CD4-positive, alpha-beta T cell treated with Interleukin-4 for 1 hour (primary cell): Measurements from ENCODE around the gene GALNT6.
A peak's percentile ranks its signal among the peaks of the same experiment; 100 is the strongest.
"Not testable (repeated sequence)": the region's sequence is repeated elsewhere in the genome, so short reads cannot be mapped to it uniquely, and the experiment has no call there.

Source experiments
- DNase-seq, 2 donors: peaks; one replicate each; pipeline ENCODE4 v3.0.0-alpha.2; 2020 to 2022

Gene GALNT6

DNA sequence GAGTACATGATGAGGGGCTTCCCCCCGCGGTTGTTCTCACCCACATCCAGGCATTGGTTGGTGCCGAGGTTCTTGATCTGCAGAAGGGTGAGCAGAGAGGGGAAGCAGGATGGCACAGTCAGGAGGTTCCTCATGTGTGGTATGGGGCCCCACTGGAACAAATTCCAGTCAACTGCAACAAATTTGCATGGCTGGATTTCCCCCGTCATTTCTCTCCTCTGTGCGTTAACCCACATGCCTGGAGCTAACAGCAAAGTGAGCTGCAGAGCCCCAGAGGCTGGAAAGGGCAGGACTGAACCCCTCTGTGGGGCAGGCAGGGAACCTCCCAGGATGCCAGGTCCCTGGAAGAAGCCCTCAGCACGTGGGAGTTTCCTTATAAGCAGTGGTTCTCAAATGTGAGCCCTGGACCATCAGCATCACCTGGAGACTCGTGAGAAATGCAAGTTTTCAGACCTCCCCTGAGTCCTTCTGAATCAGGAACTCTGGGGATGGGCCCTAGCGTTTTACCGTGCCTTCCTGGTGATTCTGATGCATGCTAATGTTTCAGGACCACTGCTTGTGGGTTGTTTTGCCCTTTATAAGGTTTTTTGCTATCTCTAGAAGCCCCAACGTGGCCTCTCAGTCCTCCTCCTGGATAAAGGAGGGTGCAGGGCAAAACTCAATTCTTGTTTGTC lies 33.7 kb downstream of the GALNT6 start:
- peak in 1 of 2 donors; percentile 37 for DNase-seq

DNA sequence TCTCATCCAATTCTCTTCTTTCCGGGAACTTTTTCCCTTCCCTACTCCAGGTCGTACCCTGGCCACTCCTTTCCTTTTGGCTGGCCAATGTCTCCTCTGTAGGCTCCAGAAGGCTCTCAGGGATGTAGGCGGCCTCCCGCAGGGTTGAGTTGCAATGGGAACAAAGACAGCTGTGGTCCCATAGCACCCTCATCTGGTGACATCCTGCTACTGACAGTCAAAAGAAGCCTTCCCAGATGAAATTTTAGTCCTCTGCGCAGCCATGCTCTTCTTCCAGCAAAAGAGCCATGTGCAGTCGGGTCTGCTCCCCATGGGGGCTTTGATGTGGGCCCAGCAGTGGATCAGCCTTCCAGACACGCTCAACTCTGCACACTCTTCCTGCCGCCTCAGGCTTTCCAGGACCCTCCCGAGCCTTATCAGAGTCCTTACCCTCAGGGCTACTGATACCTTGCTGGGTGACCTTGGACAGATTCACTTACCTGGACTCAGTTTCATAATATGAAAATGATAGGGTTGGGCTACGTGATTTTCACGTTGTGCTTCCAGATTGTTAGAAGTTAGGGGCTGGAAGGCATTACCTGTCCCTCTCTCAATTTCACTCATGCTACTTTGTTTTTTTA lies 39.2 kb downstream of the GALNT6 start:
- DNase-seq: peak; percentile 53 to 63

DNA sequence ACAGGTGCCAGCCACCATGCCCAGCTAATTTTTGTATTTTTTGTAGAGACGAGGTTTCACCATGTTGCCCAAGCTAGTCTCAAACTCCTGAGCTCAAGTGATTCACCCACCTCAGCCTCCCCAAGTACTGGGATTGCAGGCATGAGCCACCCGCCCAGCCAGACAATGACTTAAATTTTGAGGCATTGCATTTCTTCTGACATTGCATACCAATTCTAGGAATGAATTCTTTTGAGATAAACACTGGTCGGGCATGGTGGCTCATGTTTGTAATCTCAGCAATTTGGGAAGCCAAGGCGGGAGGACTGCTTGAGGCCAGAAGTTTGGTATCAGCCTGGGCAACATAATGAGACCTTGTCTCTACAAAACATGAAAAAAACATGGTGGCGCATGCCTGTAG lies 42.2 kb downstream of the GALNT6 start:
- DNase-seq: no peak

DNA sequence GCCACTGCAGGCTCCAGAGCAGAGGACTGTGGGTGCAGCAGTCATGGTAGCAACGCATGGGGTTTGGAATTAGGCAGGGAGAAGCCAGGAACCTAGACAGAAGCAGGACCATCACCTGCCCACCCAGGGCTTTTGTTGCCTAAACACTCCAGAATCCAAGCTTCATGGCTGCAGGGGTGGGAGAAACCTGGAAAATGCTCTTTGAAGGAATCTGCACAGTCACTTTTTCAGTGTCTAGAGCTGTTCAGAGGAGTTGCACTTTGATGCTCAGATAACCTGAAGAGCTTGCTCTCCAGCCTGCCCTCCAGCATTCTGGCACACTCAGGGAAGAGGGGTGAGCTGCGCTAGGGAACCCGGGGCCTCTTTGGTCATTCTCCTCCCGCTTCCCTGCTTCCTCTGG lies 43.1 kb downstream of the GALNT6 start:
- DNase-seq: no peak

DNA sequence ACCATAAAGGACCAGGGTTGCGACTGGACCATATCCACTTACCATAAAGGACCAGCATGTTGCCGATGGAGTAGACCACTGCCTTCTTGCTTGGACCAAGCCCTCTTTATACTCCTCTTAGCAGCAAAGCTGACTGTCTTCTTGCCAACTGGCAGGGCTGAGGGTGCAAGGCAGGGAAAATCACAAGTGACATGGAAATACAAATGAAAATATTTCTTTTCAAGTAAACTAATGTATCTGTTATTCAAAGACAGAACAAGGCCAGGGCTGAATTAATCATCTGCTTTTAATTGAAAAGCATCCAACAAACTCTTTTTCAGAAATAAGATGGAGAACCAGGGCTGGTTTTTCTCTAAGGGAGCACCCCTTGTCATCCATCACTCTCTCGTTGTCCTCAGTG lies 44.6 kb downstream of the GALNT6 start, which contains the start of gene CELA1:
Gene CELA1 (minus strand): TSS at position 99 of the 400 bp plus-strand sequence. CDS start 41 bp downstream, at position 58.
- no peak for DNase-seq

DNA sequence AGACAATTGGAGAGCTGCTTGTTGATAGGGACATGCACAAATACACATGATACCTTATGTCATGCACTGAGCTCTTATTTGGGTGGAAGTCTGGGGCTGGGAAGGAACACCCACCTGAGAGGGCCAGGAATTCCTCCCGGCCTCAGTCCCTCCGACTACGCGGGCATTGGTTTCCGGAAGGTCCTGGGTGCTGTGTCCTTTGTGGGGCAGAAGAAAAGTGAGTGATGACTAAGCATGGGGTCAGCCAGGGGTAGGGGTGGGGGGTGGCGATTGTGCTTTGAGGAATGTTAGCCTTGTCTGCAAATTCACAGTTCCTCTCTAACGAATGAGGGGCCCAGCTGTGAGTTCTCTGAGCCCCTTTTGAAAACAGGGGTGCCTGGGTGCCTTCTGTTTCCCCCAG lies 45.5 kb downstream of the GALNT6 start:
- DNase-seq: no peak

DNA sequence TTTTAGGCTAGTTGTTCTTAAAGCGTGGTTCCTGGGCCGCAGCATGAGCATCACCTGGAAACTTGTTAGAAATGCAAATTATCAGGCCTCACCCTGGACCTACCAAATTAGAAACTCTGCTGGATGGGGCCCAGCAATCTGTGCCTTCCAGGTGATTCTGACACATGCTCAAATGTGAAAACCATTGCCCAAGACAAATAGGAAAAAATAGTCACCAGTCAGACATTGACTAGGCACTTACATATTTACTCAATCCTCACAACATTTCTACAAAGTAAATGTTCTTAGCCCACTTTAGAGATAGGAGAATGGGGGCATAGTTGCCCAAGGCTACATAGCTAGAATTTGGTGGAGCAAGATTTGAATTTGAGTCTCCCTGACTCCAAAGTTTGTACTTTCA lies 48.0 kb downstream of the GALNT6 start:
- DNase-seq: no peak

DNA sequence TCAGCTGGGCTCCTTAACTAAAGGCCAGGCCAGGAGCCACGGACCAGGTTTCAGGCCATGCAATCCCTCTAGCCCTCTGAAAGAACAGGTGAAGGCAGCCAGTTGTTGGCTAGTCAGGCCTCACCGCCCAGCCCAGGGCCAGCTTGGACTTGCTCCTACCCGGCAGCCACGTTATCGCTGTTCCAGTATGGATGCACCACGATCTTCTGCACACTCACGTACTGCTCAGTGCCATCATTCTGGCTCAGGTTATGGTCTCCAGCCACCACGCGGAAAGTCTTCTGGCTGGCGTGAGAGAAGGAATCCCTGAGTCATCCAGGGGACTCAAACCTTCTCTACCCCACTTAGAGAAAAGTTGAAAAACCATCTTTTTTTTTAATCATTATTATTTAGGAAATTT lies 48.8 kb downstream of the GALNT6 start:
- DNase-seq: no peak

DNA sequence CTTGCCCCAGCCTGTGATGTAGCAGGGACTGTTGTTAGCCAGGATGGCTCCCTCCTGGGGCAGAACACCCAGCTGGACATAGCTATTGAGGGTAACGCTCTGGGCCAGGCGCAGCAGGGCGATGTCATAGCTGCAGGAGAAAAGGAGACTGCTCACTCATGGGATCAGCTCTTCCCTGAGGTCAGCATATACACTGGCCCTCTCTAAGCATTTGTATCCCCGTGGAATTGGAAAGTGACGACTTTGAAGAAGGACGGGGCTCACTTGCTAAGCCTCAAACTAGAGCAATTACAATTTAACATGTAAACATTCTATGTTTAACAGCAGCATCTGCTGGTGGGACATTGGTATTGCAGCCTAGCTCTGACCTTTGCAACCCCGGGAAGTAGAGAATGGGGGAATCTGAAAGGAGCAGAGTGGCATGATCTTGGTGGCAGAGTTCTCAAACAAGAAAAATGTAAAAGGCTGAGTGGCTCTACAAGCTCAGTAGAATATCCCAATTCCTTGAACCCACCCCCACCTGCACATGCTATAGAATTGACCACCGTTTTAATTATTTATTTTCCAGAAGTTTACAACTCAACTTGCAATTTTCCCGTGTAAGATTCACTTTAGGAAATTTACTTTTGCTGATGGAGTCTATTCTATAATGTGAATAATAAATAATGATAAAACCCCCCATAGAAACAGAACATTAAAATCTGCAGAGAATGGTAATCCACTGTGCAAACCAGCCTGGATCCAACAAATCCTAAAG lies 49.8 kb downstream of the GALNT6 start:
- peak; percentile 77 to 85 for DNase-seq

DNA sequence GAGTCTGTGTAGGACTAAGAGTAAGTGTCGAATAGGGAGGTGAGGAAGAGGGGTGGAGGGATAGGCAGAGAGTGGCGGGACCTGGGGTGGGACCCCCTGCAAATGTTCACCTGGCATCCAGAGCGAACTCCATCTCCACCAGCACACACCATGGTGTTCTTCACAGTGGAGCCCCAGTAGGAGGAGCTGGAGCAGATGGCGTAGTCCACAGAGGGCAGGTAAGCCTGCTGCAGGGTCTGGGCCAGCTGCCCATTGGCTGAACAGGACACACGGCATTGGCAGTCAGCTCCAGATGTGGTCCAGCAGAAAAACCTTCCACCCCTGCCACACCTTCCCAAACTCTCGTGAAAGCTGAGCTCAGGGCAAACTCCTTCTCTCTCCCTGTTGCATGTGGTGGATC lies 51.5 kb downstream of the GALNT6 start:
- no peak for DNase-seq

DNA sequence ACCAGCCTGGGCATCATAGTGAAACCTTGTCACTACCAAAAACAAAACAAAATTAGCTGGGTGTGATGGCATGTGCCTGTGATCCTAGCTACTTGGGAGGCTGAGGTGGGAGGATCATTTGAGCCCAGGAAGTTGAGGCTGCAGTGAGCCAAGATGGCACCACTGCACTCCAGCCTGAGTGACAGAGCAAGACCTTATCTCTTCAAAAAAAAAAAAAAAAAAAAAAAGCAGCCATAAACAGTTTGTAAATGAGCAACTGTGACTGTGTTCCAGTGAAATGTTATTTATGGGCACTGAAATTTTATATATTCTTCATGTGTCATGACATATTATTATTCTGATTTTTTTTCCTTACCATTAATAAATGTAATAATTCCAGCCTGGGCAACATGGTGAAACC lies 53.9 kb downstream of the GALNT6 start:
- DNase-seq: not testable (repeated sequence)

DNA sequence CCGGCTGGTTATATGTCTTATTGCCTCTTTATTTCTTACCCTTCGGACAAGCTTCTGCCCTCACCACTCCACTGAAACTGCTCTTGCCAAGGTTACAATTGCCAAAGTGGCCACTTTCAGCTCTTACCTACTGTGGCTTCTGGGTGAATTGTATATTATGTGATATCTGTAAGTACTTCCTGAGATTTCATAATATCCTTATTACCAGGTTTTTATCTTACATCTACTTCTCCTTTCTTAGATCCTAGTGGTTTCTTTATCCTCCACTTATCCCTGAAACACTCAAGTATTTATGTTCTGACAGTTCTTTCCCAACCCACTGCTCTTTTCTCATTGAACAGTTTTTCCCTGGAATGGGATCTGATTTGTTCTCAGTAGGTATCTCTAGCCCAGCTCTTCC lies 55.3 kb downstream of the GALNT6 start:
- no peak for DNase-seq

DNA sequence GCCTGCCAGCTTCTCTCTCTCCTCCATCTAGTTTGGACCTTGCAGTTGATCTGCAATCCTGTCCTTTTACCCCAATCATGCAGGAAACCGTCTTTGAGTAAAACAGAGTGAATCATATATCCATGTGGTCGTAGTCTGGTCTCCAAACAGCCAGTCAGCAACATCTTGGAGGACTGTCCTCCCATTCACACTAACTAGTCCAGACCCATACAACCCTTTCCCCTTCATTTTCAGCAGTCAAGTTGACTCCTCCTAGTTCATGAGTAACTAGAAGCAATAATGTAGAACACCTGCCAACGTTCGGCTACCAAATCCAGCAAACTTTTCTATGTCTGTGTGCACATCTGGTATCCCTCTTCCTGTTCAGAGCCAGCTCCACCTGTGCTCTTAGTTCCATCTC lies 56.4 kb downstream of the GALNT6 start:
- DNase-seq: no peak

DNA sequence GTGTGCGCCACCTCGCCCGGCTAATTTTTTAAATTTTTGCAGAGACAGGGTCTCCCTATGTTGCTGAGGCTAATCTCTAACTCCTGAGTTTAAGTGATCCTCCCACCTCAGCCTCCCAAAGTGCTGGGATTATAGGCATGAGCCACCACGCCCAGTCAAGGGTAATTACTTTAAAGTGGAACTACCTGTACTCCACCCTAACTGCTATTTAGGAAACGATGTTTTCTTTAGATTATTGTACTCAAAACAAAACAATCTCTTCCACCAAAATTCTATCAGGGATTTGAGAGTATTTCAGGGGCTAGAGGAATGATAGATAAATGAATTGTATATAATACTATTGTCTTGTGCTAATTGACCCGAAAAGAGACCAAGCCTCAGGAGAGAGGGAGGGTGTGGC lies 57.7 kb downstream of the GALNT6 start:
- no peak for DNase-seq

DNA sequence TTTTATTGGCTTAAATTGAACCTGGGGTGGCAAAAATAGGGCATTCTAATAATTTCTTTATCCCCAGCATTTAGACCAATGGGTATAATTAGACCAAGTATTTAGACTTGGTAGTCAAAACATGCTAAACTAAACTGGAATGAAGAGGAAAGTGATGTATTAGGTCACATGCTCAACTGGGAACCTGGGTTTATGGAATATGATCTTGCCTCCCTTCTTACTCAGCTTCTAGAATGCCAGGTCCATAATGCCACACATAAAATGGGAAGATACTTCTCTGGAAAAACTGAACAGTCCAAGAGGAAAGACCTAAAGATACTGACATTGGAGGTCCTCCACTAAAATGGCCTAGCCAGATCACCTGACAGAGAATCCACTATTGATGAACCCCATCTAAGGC lies 61.0 kb downstream of the GALNT6 start:
- DNase-seq: no peak

DNA sequence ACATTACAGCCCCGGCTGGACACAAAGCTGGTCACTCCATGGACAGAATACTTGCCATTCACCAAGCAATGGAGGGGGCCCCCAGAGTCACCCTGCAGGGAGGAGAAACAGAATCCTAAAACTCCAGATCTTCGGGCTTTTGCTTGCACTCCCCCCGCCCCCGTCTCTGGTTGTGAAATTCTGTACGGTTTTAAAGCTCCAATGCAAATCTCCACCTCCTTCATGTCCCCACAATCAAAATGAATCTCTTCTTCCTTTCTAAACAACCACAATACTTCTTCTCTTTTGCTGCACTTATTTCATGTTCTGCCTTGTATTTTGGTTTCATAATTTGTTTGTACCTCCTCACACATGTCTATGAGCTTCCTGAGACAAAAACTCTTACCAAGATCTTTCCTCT lies 61.5 kb downstream of the GALNT6 start:
- DNase-seq: no peak

DNA sequence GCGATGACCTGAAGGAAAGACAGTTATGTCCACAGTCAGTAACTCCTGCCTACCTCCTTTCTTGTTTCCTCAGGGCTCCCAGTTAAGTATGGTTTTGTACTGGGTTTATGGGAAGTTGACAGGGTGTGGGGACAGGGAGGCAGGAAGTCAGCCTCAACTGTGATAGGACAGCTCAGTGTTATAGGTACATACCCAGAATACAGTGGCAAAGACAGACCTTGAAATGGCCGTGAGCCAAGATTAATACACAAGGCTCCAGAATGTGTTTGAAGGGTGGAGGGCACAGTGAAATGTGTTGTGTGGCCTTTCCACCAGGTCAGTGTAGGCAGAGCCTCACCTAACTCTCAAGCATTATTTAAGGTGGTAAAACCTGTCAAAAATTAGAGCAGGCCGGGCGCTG lies 62.6 kb downstream of the GALNT6 start:
- DNase-seq: no peak

DNA sequence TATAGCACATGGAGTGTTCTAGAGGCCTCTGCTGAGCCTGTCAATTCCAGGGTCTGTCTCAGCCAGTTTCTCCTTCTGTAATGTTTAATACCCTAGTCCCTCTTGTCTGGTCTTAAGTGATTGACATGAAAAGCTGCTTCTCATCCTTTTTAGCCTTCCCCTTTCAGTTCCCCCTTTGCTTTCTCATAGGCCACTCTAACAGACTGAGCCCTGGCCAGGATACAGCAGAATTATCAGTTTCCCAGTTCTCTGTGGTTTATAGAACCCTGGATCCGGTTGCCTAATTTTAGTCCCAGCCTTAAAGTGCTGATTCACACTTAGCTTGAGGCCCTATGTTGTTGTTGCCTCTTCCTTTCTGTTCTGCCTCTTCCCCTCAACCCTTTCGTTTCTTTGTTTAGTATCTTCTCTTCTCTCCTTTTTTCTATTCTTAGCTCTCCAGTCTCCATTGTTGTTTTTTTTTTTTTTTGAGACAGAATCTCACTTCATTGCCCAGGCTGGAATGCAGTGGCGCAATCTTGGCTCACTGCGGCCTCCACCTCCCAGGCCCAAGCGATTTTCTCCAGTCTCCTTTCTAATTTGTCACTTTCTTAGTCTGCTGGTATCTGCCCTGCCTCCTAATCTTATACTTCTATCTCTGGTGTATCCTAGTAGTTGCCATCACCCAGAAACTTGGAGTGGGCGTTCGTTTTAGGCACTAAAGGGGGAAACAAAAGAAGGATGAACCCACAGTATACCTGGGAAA lies 64.3 kb downstream of the GALNT6 start:
- peak; percentile 37 to 43 for DNase-seq

DNA sequence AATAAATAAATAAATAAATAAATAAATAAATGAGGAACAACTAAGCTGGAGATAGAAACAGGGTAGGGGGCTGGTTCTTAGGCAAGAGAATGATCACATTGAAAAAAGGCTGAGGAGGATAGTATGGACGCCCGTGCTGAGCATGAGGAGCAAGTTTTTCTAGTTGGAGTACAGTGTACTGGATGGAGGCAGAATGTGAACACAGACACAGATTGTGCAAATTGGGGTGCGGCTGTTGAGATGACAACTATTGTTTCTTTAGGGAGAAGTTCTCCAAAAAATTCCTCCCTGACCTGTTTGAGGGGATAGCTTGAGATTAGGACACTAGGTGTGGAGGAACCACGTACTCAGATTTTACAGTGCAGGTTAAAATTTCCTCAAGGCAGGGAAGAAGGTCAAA lies 66.3 kb downstream of the GALNT6 start:
- no peak for DNase-seq

DNA sequence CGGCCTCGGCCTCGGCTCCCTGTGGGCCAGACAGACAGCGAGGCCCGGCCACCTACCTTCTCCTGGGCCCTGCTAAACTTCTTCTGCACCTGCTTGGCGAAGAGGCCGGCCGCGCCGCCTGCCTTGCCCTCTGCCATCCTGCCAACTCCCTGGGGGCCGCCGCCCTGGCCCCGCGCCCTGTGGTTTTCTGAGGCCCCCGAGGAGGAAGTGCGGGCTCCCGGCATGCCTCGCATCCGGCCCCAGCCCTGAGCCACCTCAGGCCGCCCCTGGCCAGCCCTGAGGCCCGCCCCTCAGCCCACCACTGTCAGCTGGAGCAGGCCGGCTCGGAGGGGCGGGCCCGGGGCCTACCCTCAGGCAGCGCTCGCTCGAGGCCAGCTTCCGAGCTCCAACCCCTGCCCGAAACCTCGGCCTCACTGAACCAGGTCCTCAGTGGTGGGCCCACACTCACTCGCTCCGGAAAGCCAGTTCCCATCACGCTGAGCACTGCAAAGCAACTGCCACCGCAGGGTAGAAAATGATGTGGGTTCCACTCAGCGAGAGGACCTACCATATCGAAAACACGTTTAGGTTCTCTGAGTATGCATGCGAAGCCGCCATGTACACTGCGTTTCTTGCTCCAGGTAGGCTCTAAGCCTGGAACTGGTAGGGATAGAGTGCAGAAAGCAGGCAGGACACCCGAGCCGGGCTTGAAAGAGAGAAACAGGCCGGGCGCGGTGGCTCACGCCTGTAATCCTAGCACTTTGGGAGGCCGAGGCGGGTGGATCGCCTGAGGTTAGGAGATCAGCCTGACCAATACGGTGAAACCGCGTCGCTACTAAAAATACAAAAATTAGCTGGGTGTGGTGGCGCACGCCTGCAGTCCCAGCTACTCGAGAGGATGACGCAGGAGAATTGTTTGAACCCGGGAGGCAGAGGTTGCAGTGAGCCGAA lies 67.0 kb downstream of the GALNT6 start, which contains the start of gene BIN2:
Gene BIN2 (minus strand): TSS at position 209 of the 930 bp plus-strand sequence. CDS start 72 bp downstream, at position 137.
- peak; percentile 72 to 82 for DNase-seq

DNA sequence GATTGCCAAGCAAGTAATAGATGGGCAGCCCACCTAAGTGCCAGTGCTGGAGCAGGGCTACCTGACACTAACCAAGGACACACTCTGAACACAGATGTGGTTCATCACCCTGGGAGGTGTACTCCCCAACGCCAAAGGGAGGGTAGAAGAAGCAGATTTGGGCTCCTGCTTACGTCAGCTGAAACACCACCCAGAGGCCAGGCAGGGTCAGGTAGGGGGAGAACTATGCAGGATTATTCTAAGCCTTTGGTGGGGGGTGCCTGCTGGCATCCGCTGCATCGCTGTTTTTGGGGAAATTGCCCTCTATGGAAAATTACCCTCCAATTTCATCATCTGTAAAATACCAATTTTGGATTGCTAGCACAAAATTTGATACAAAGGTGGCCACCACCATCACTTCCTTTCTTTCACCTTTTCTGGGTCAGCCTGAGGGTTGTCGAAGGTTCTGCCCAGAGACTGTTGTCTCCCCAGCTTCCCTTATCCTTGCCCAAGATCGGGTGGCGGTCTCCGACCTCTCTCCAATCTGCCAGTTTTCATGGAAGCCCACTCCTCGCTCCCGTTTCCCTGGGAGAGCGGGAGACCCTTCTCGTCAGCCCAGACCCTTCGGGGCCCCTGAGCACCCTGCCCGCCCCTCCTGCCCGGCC lies 67.8 kb downstream of the GALNT6 start:
- peak; percentile 73 to 77 for DNase-seq

DNA sequence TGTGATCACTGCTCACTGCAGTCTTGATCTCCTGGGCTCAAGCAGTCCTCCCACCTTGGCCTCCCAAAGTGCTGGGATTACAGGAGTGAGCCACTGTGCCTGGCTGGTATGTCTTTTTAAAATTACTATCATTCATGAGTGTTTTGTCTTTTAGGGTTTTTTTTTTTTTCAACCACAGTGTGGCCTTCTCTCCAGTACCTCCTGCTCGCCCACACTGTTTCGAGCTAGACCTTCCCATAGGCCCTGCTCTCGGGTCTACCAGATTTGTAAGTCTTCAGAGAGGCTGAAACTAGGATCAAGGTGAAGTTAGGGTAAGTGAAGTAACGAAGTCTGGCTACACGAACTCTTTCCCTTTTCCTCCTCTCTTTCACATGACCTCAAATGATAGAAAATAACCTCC lies 68.8 kb downstream of the GALNT6 start:
- peak in 1 of 2 donors; percentile 15 for DNase-seq
